ENCODE measurements around the gene GFOD2. TPM values are rescaled to one million over a fixed set of nuclear protein-coding genes. Genes with fewer than 3 reads are reported as not detected.

Gene GFOD2
- total RNA-seq, 1 experiment from 2014 or later = 23.9 TPM

DNA sequence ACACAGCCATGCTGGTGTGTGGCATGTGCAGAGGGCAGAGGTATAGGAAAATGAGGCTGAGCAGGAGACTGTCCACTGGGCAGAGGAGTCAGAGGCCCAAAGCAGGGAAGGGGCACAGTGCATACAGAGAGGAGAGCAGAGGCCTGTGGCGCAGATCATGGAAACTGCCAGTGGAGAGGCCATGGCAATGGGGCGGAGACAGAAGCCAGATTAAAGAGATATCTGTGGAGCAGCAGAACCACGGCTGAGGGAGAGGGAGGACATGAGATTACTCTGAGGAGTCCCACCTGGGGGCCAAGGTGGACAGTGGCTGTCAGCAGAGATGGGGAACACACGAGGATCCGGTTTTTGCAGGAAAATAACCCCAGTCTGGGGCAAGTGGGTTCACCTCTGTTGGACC, 44.0 kb upstream of the GFOD2 start:
- H3K4me3 Mint-ChIP-seq (ENCODE audit: low read depth, unreplicated experiment) = no peak overlapping the region
- H3K27ac Mint-ChIP-seq (ENCODE audit: unreplicated experiment) = no peak overlapping the region
- BruUV-seq (replicated peaks) = no TSS peak
- intact Hi-C loops (cut with micrococcal nuclease; ENCODE audit: unreplicated experiment) = no loop called here
- CTCF ChIA-PET = no interaction called here
- no peaks in the 10 kb centered on the region for H3K27me3 Mint-ChIP-seq (ENCODE audit: unreplicated experiment)
- no peaks in the 10 kb centered on the region for H3K36me3 Mint-ChIP-seq (ENCODE audit: insufficient read depth, unreplicated experiment)
- DNase-seq = no peak
- no peaks in the 10 kb centered on the region for H3K9me3 Mint-ChIP-seq (ENCODE audit: low read depth, unreplicated experiment)
- H3K4me1 Mint-ChIP-seq (ENCODE audit: low read depth, unreplicated experiment) = no peaks in the 10 kb centered on the region
- TF ChIP-seq, protein P1, sequence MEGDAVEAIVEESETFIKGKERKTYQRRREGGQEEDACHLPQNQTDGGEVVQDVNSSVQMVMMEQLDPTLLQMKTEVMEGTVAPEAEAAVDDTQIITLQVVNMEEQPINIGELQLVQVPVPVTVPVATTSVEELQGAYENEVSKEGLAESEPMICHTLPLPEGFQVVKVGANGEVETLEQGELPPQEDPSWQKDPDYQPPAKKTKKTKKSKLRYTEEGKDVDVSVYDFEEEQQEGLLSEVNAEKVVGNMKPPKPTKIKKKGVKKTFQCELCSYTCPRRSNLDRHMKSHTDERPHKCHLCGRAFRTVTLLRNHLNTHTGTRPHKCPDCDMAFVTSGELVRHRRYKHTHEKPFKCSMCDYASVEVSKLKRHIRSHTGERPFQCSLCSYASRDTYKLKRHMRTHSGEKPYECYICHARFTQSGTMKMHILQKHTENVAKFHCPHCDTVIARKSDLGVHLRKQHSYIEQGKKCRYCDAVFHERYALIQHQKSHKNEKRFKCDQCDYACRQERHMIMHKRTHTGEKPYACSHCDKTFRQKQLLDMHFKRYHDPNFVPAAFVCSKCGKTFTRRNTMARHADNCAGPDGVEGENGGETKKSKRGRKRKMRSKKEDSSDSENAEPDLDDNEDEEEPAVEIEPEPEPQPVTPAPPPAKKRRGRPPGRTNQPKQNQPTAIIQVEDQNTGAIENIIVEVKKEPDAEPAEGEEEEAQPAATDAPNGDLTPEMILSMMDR (IDR thresholded peaks at IDR 0.05; ENCODE audit: unreplicated experiment) = no peak

DNA sequence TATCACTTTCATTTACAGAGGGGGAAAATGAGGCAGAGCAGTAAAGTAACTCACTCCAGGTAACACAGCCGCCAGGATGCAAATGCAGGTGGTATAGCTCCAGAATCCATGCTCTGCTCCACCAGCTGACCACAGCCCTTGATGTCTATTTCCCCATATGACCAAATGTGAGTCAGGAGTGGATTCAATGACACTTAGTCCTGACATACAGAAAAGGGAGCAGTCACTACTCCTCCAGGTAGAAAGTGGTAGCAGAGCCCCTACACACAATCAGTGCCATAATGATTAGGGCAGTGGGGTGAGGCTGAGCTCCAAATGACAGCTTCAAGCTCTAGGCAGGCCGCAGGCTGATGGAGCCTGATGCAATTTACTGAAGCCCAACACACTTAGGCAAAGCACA, 43.3 kb upstream of the GFOD2 start:
- no peak for DNase-seq
- H3K27me3 Mint-ChIP-seq (ENCODE audit: unreplicated experiment) = no peaks in the 10 kb centered on the region
- BruUV-seq (replicated peaks) = no TSS peak

DNA sequence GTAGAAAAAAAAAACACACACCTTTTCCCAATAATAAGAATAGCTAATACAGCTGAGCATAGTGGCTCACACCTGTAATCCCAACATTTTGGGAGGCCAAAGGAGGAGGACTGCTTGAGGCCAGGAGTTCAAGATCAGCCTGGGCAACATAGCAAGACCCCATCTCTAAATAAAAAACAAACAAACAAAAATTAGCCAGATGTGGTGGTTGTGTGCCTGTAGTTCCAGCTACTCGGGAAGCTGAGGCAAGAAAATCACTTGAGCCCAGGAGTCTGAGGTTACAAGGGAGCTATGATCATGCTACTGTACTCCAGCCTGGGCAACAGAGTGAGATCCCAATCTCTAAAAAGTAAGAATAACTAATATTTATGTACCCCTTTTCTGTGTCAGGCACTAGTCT, 42.8 kb upstream of the GFOD2 start:
- intact Hi-C loops (cut with micrococcal nuclease; ENCODE audit: unreplicated experiment) = no loop called here
- Mint-ChIP-seq H3K36me3 (ENCODE audit: insufficient read depth, unreplicated experiment) (no peaks in the 10 kb centered on the region), H3K27ac (ENCODE audit: unreplicated experiment) (no peak overlapping the region), H3K4me3 (ENCODE audit: low read depth, unreplicated experiment) (no peak overlapping the region), H3K4me1 (ENCODE audit: low read depth, unreplicated experiment) (no peaks in the 10 kb centered on the region), H3K27me3 (ENCODE audit: unreplicated experiment) (no peaks in the 10 kb centered on the region), H3K9me3 (ENCODE audit: low read depth, unreplicated experiment) (no peaks in the 10 kb centered on the region)
- no peak for DNase-seq
- TF ChIP-seq, protein P1 (IDR thresholded peaks at IDR 0.05; ENCODE audit: unreplicated experiment) = no peak
- no TSS peak for BruUV-seq (replicated peaks)
- CTCF ChIA-PET = interaction anchor here (1.1 kb wide), 1 partner anchor 14 kb away, joined by 5 read pairs; no protein-coding TSS in a partner anchor

More for the DNA sequence above, 43.3 kb upstream of the GFOD2 start:
- intact Hi-C loops (cut with micrococcal nuclease; ENCODE audit: unreplicated experiment) = no loop called here
- Mint-ChIP-seq H3K4me1 (ENCODE audit: low read depth, unreplicated experiment) (no peaks in the 10 kb centered on the region), H3K4me3 (ENCODE audit: low read depth, unreplicated experiment) (no peak overlapping the region), H3K9me3 (ENCODE audit: low read depth, unreplicated experiment) (no peaks in the 10 kb centered on the region), H3K36me3 (ENCODE audit: insufficient read depth, unreplicated experiment) (no peaks in the 10 kb centered on the region), H3K27ac (ENCODE audit: unreplicated experiment) (no peak overlapping the region)
- TF ChIP-seq, protein P1 (IDR thresholded peaks at IDR 0.05; ENCODE audit: unreplicated experiment) = no peak
- CTCF ChIA-PET = interaction anchor here (1.1 kb wide), 1 partner anchor 14 kb away, joined by 5 read pairs; no protein-coding TSS in a partner anchor

DNA sequence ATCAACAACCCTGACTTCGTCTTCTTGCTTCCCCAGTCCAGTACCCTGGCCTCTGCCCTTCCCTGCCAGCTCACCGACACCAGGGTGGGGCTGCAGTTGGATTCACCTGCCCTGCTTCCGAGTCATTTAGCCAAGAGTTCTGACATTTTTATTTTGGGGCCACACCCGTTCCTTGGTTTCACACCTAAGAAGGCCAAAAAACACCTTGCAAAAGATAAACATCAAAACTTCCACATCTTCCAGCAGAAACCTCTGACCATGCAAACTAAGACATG, 41.8 kb upstream of the GFOD2 start:
- Mint-ChIP-seq H3K27ac (ENCODE audit: unreplicated experiment) (no peak overlapping the region), H3K27me3 (ENCODE audit: unreplicated experiment) (no peaks in the 10 kb centered on the region), H3K36me3 (ENCODE audit: insufficient read depth, unreplicated experiment) (no peaks in the 10 kb centered on the region), H3K4me3 (ENCODE audit: low read depth, unreplicated experiment) (no peak overlapping the region), H3K4me1 (ENCODE audit: low read depth, unreplicated experiment) (no peaks in the 10 kb centered on the region), H3K9me3 (ENCODE audit: low read depth, unreplicated experiment) (no peaks in the 10 kb centered on the region)
- no TSS peak for BruUV-seq (replicated peaks)
- intact Hi-C loops (cut with micrococcal nuclease; ENCODE audit: unreplicated experiment) = no loop called here
- DNase-seq = no peak
- CTCF ChIA-PET = interaction anchor here (0.6 kb wide), 1 partner anchor 325 kb away, joined by 3 read pairs; no protein-coding TSS in a partner anchor
- TF ChIP-seq, protein P1 (IDR thresholded peaks at IDR 0.05; ENCODE audit: unreplicated experiment) = no peak
